Kidney (tissue), 14 donors: ENCODE data around the gene RARG. TPM values are rescaled to one million over a fixed set of nuclear protein-coding genes. Genes with fewer than 3 reads are reported as not detected.

Experiments used
- DNase-seq, 5 donors: peaks; one replicate each; pipeline ENCODE4 v3.0.0-alpha.2; 2013 to 2020
- FAIRE-seq: peaks from 2 replicates; lab custom pipeline; 2012; peaks lifted over from hg19 to GRCh38; lab: Jason Lieb, UNC
- H3K27ac ChIP-seq, 2 donors: one replicate each; pipeline ENCODE4 v1.7.0; 2013; ENCODE audit warnings: low read depth in 2 of 2, low read length in 2 of 2, inconsistent platforms in 1 of 2
- H3K27me3 ChIP-seq: one replicate; pipeline ENCODE4 v1.7.1; 2013; ENCODE audit warnings: low read length, inconsistent platforms; ENCODE audit not compliant: control insufficient read depth, insufficient read depth
- H3K36me3 ChIP-seq, 3 donors: one replicate each; pipeline versions ENCODE4 v1.7.0 to v1.7.1; 2013; ENCODE audit warnings: low read length in 3 of 3, control low read depth in 1 of 3, inconsistent platforms in 1 of 3; ENCODE audit not compliant: insufficient read depth in 3 of 3, control insufficient read depth in 2 of 3
- H3K4me1 ChIP-seq, 3 donors: one replicate each; pipeline versions ENCODE4 v1.7.0 to v1.7.1; 2013; ENCODE audit warnings: low read length in 3 of 3, inconsistent platforms in 1 of 3, low read depth in 1 of 3; ENCODE audit not compliant: control insufficient read depth in 2 of 3, insufficient read depth in 2 of 3
- H3K4me3 ChIP-seq, 3 donors: one replicate each; pipeline versions ENCODE4 v1.7.0 to v1.8.1; 2013; ENCODE audit warnings: low read length in 3 of 3, control low read depth in 1 of 3, inconsistent platforms in 1 of 3
- H3K9ac ChIP-seq, 3 donors: one replicate each; pipeline versions ENCODE4 v1.7.0 to v1.7.1; 2013; ENCODE audit warnings: low read length in 3 of 3, control low read depth in 1 of 3, inconsistent platforms in 1 of 3
- H3K9me3 ChIP-seq, 3 donors: one replicate each; pipeline versions ENCODE4 v1.7.0 to v1.7.1; 2013; ENCODE audit warnings: low read length in 3 of 3, control low read depth in 1 of 3, inconsistent platforms in 1 of 3; ENCODE audit not compliant: control insufficient read depth in 2 of 3, insufficient read depth in 1 of 3
- CTCF ChIP-seq: IDR thresholded peaks from 3 replicates; pipeline ENCODE4 v1.5.1; 2012; ENCODE audit warnings: mild to moderate bottlenecking, moderate library complexity, borderline replicate concordance; ENCODE audit not compliant: insufficient read depth; ENCODE audit errors: extremely low read depth
- intact Hi-C: fragments of 100-400 bp; cut with DNase I; formaldehyde crosslinking; loops from one replicate; pipeline ENCODE4 v1.11.1; 2022
- polyA plus RNA-seq: library from polyadenylated mRNA; stranded (reverse); fragments of 350-450 nt; fragmentation: Illumina TruSeq; extraction: RNeasy Lipid Tissue Mini Kit (QIAGEN cat#74804); gene quantifications from one replicate; pipeline ENCODE4 v1.2.3, GENCODE V29; 2014; ENCODE audit warnings: low read depth, low replicate concordance; ENCODE audit not compliant: insufficient read depth
- total RNA-seq: library from RNA; stranded (reverse); fragmentation: NEBNext Ultra II Directional; extraction: Animal tissue kit (Norgen Biotek cat#: 25700); gene quantifications from one replicate; pipeline ENCODE4 v1.2.1, GENCODE V29; 2021
- donor health status: control.
- donor health status: control.
- donor health status: control.
- donor health status: control.
- donor health status: control.
- donor health status: DM: yes; HTN: yes; CAD: no.
- donor health status: Normal renal cell carcinoma (clear cell type).

Gene RARG
- total and polyA plus RNA-seq, 2 donors from 2014 or later = 13.2 to 34.1 TPM

GRCh38 chr12:53255996-53256395 lies 24.0 kb upstream of the RARG start:
- no peak for FAIRE-seq

GRCh38 chr12:53254816-53255545 lies 23.0 kb upstream of the RARG start:
- intact Hi-C loops = no loop called here
- H3K27ac ChIP-seq = no peak overlapping the region
- no peak for FAIRE-seq

More at GRCh38 chr12:53255996-53256395, 24.0 kb upstream of the RARG start:
- DNase-seq = peak in 1 of 5 donors; percentile 5
- intact Hi-C loops = no loop called here
- peaks cover 0 to 7% (median 6%) of the 10 kb centered on the region in 3 donors for H3K36me3 ChIP-seq
- no peak for TF ChIP-seq CTCF
- H3K9me3 ChIP-seq = no peaks in the 10 kb centered on the region
- no peak overlapping the region for H3K4me3 ChIP-seq
- peaks cover 3 to 17% (median 7%) of the 10 kb centered on the region in 3 donors for H3K4me1 ChIP-seq
- no peak overlapping the region for H3K9ac ChIP-seq
- no peak overlapping the region for H3K27ac ChIP-seq
- no peaks in the 10 kb centered on the region for H3K27me3 ChIP-seq

GRCh38 chr12:53253298-53253697 lies 21.3 kb upstream of the RARG start:
- H3K9me3 ChIP-seq = no peaks in the 10 kb centered on the region
- no peak for TF ChIP-seq CTCF
- H3K4me1 ChIP-seq = peaks cover 3 to 18% (median 7%) of the 10 kb centered on the region in 3 donors
- H3K4me3 ChIP-seq = peak overlapping the region in 1 of 3 donors; percentile 70
- peaks cover 0 to 7% (median 6%) of the 10 kb centered on the region in 3 donors for H3K36me3 ChIP-seq
- FAIRE-seq = no peak
- no peak overlapping the region for H3K27ac ChIP-seq
- H3K27me3 ChIP-seq = no peaks in the 10 kb centered on the region
- peak overlapping the region in 1 of 3 donors; percentile 87 for H3K9ac ChIP-seq
- intact Hi-C loops = no loop called here
- peak in 1 of 5 donors; percentile 37 for DNase-seq

More at GRCh38 chr12:53254816-53255545, 23.0 kb upstream of the RARG start:
- Histone ChIP-seq H3K27me3 (no peaks in the 10 kb centered on the region), H3K36me3 (peaks cover 0 to 7% (median 6%) of the 10 kb centered on the region in 3 donors), H3K4me1 (peaks cover 3 to 18% (median 7%) of the 10 kb centered on the region in 3 donors), H3K9me3 (no peaks in the 10 kb centered on the region), H3K4me3 (no peak overlapping the region), H3K9ac (no peak overlapping the region)
- TF ChIP-seq CTCF = no peak
- DNase-seq = peak in 1 of 5 donors; percentile 27
